ENCODE results near the gene PREX1.
"Not testable (repeated sequence)": the region's sequence is repeated elsewhere in the genome, so short reads cannot be mapped to it uniquely, and the experiment has no call there.

The PREX1 gene

GRCh38 chr20:48770700-48771442 lies 56.9 kb downstream of the PREX1 start:
- no peak for DNase-seq

- DNase-seq = no peak
Measured at GRCh38 chr20:48769069-48769983, 58.5 kb downstream of the PREX1 start.

- DNase-seq = no peak
Measured at GRCh38 chr20:48766961-48767960, 60.5 kb downstream of the PREX1 start.

- no peak for DNase-seq
Measured at GRCh38 chr20:48766205-48766604, 61.6 kb downstream of the PREX1 start.

GRCh38 chr20:48765359-48765758 lies 62.4 kb downstream of the PREX1 start:
- no peak for DNase-seq

- no peak for DNase-seq
Measured at GRCh38 chr20:48763216-48763914, 64.4 kb downstream of the PREX1 start.

- no peak for DNase-seq
Measured at GRCh38 chr20:48761874-48762273, 65.9 kb downstream of the PREX1 start.

GRCh38 chr20:48761023-48761785 lies 66.6 kb downstream of the PREX1 start:
- DNase-seq = no peak

- no peak for DNase-seq
Measured at GRCh38 chr20:48760403-48760983, 67.3 kb downstream of the PREX1 start.

GRCh38 chr20:48759631-48760245 lies 68.1 kb downstream of the PREX1 start:
- peak; percentile 80 for DNase-seq

GRCh38 chr20:48758206-48758820 lies 69.5 kb downstream of the PREX1 start:
- peak; percentile 43 for DNase-seq

- not testable (repeated sequence) for DNase-seq
Measured at GRCh38 chr20:48756774-48757173, 71.0 kb downstream of the PREX1 start.

- no peak for DNase-seq
Measured at GRCh38 chr20:48754292-48754691, 73.5 kb downstream of the PREX1 start.

GRCh38 chr20:48752963-48753362 lies 74.8 kb downstream of the PREX1 start:
- DNase-seq = no peak

GRCh38 chr20:48751871-48752270 lies 75.9 kb downstream of the PREX1 start:
- no peak for DNase-seq

- no peak for DNase-seq
Measured at GRCh38 chr20:48750941-48751635, 76.7 kb downstream of the PREX1 start.

- no peak for DNase-seq
Measured at GRCh38 chr20:48750376-48750775, 77.4 kb downstream of the PREX1 start.

- no peak for DNase-seq
Measured at GRCh38 chr20:48749437-48749836, 78.4 kb downstream of the PREX1 start.

- DNase-seq = no peak
Measured at GRCh38 chr20:48748556-48748955, 79.2 kb downstream of the PREX1 start.

Measured in DMS79 (cell line).